HFFc6 (cell line): ENCODE measurements around the gene PIGQ. TPM values are rescaled to one million over a fixed set of nuclear protein-coding genes. Genes with fewer than 3 reads are reported as not detected.
A peak's percentile ranks its signal among the peaks of the same experiment; 100 is the strongest.

Experiments used
- DNase-seq: peaks from one replicate; pipeline ENCODE4 v3.0.0-alpha.2; 2018
- H3K27ac Mint-ChIP-seq: 2 replicates; pipeline ENCODE4 v1.8.0; 2020; ENCODE audit warnings: mild to moderate bottlenecking, mixed read lengths
- H3K27me3 Mint-ChIP-seq: 2 replicates; pipeline ENCODE4 v1.8.0; 2021; ENCODE audit warnings: mild to moderate bottlenecking, moderate library complexity, mixed read lengths; ENCODE audit not compliant: insufficient read depth
- H3K36me3 Mint-ChIP-seq: 2 replicates; pipeline ENCODE4 v1.8.0; 2021; ENCODE audit warnings: low read depth, mixed read lengths
- H3K4me1 Mint-ChIP-seq: 2 replicates; pipeline ENCODE4 v1.8.0; 2020; ENCODE audit warnings: low read depth, mixed read lengths
- H3K4me3 Mint-ChIP-seq: 2 replicates; pipeline ENCODE4 v1.8.0; 2020; ENCODE audit warnings: mild to moderate bottlenecking, moderate library complexity, mixed read lengths
- H3K9me3 Mint-ChIP-seq: 2 replicates; pipeline ENCODE4 v1.8.0; 2020; ENCODE audit warnings: mild to moderate bottlenecking, mixed read lengths
- microRNA-seq: library from miRNA; unstranded; fragments of <30 nt; microRNA quantifications from one replicate; pipeline ENCODE4, GENCODE V29; 2019
- total RNA-seq, 6 experiments: library from RNA; stranded (reverse); fragmentation: NEBNext Ultra II Directional; extraction: Animal tissue kit (Norgen Biotek cat#: 25700); gene quantifications; 2 replicates in 1 of 6; 3 replicates in 5 of 6; pipeline ENCODE4 v1.2.3, GENCODE V29; 2021
- TF ChIP-seq, protein P1 (sequence below): fragments of 200-600 bp; sonication (generic); IDR thresholded peaks from 2 replicates; pipeline ENCODE4 v1.5.0; 2021; ENCODE audit warnings: antibody characterized with exemption, mild to moderate bottlenecking

The PIGQ gene
- total RNA-seq, 6 experiments from 2014 or later: 30.4 to 39.5 (median 35.4) TPM

DNA sequence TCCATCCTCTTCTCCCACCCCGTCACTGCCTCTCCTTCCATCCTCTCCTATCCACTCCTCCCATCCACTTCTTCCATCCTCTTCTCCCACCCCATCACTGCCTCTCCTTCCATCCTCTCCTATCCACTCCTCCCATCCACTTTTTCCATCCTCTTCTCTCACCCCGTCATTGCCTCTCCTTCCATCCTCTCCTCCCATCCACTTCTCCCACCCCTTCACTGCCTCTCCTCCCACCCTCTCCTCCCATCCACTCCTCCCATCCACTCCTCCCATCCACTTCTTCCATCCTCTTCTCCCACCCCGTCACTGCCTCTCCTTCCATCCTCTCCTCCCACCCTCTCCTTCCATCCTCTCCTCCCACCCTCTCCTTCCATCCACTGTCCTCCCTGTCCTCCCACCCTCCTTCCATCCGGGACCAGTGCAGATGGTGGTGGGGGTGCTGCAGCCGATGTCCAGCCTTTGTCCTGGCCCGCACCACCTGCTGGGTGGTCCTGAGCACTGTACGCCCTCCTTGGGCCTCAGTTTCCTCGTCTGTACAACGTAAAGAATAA is 62.1 kb downstream of the PIGQ start:
- H3K27me3 Mint-ChIP-seq: peaks cover 6% of the 10 kb centered on the region
- DNase-seq: no peak
- TF ChIP-seq, protein P1, sequence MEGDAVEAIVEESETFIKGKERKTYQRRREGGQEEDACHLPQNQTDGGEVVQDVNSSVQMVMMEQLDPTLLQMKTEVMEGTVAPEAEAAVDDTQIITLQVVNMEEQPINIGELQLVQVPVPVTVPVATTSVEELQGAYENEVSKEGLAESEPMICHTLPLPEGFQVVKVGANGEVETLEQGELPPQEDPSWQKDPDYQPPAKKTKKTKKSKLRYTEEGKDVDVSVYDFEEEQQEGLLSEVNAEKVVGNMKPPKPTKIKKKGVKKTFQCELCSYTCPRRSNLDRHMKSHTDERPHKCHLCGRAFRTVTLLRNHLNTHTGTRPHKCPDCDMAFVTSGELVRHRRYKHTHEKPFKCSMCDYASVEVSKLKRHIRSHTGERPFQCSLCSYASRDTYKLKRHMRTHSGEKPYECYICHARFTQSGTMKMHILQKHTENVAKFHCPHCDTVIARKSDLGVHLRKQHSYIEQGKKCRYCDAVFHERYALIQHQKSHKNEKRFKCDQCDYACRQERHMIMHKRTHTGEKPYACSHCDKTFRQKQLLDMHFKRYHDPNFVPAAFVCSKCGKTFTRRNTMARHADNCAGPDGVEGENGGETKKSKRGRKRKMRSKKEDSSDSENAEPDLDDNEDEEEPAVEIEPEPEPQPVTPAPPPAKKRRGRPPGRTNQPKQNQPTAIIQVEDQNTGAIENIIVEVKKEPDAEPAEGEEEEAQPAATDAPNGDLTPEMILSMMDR: no peak
- H3K36me3 Mint-ChIP-seq: no peaks in the 10 kb centered on the region; the same call in 1 of the 2 replicates
- H3K27ac Mint-ChIP-seq: peak overlapping the region; percentile 45; the same call in 1 of the 2 replicates
- H3K4me3 Mint-ChIP-seq: no peak overlapping the region
- 0 out of 2 replicates have a peak, but pooled peaks cover 4% of the 10 kb centered on the region for H3K9me3 Mint-ChIP-seq
- peaks cover 5% of the 10 kb centered on the region for H3K4me1 Mint-ChIP-seq

- TF ChIP-seq, protein P1: no peak
- Mint-ChIP-seq H3K4me1 (no peaks in the 10 kb centered on the region), H3K9me3 (0 out of 2 replicates have a peak, but pooled peaks cover 4% of the 10 kb centered on the region), H3K36me3 (no peaks in the 10 kb centered on the region), H3K27me3 (peaks cover 6% of the 10 kb centered on the region), H3K4me3 (no peak overlapping the region), H3K27ac (no peak overlapping the region)
- no peak for DNase-seq
These were observed 62.9 kb downstream of the PIGQ start for GRCh38 chr16:632486-633335.

- Mint-ChIP-seq H3K4me3 (no peak overlapping the region), H3K36me3 (no peaks in the 10 kb centered on the region), H3K27ac (no peak overlapping the region), H3K4me1 (no peaks in the 10 kb centered on the region), H3K9me3 (0 out of 2 replicates have a peak, but pooled peaks cover 4% of the 10 kb centered on the region), H3K27me3 (peaks cover 6% of the 10 kb centered on the region)
- no peak for DNase-seq
- TF ChIP-seq, protein P1: no peak
These were observed 63.7 kb downstream of the PIGQ start for GRCh38 chr16:633336-634050.

Small RNA genes lying within 50 kb of the gene (microRNA-seq; reads per million reads assigned to microRNA genes)
- 41.7 reads per million, percentile 36 among the genes with 10 or more reads in this experiment for gene MIR3176
- 2.3 reads per million for gene MIR5587

Other genes starting within 250 kb of the PIGQ start
- 10 to 100 TPM; 13.6 to 16.7 (median 14.7) TPM for gene AXIN1, start 217.2 kb upstream of the PIGQ start, total RNA-seq
- gene MRPL28, start 199.4 kb upstream of the PIGQ start, total RNA-seq: 100 to 1,000 TPM; 105 to 131 (median 129) TPM
- gene PGAP6, start 188.0 kb upstream of the PIGQ start, total RNA-seq: 10 to 100 TPM; 50.6 to 69.7 (median 59.7) TPM
- gene NME4, start 172.8 kb upstream of the PIGQ start, total RNA-seq: 100 to 1,000 TPM; 153 to 276 (median 158) TPM
- gene DECR2, start 168.1 kb upstream of the PIGQ start, total RNA-seq: 10 to 100 TPM; 14.0 to 20.3 (median 16.0) TPM
- gene RAB11FIP3, start 144.3 kb upstream of the PIGQ start, total RNA-seq: 10 to 100 TPM; 30.3 to 36.9 (median 33.9) TPM
- 10 to 100 TPM; 35.3 to 41.4 (median 40.2) TPM for gene CAPN15, start 42.3 kb upstream of the PIGQ start, total RNA-seq
- gene PRR35, start 9.6 kb upstream of the PIGQ start, total RNA-seq: not detected
- under 1 TPM in 5 of 6 experiments, not detected in 1; 0.24 to 0.58 (median 0.28) TPM for gene NHLRC4, start 3.0 kb upstream of the PIGQ start, total RNA-seq
- gene RAB40C, start 20.1 kb downstream of the PIGQ start, total RNA-seq: 10 to 100 TPM; 11.3 to 14.8 (median 12.2) TPM
- under 1 TPM in 2 of 6 experiments, not detected in 4; 0.02 to 0.14 TPM for gene WFIKKN1, start 61.0 kb downstream of the PIGQ start, total RNA-seq
- 100 to 1,000 TPM in 5 of 6 experiments, 10 to 100 TPM in 1; 91.6 to 115 (median 105) TPM for gene METTL26, start 66.3 kb downstream of the PIGQ start, total RNA-seq
- gene MCRIP2, start 71.9 kb downstream of the PIGQ start, total RNA-seq: 10 to 100 TPM; 18.8 to 30.8 (median 24.2) TPM
- gene WDR90, start 79.4 kb downstream of the PIGQ start, total RNA-seq: 10 to 100 TPM; 11.6 to 19.0 (median 17.7) TPM
- gene RHOT2, start 98.2 kb downstream of the PIGQ start, total RNA-seq: 10 to 100 TPM; 73.9 to 93.4 (median 84.8) TPM
- 1 to 10 TPM; 1.4 to 2.3 (median 1.7) TPM for gene RHBDL1, start 105.7 kb downstream of the PIGQ start, total RNA-seq
- 100 to 1,000 TPM; 128 to 161 (median 141) TPM for gene STUB1, start 110.4 kb downstream of the PIGQ start, total RNA-seq
- 10 to 100 TPM in 2 of 6 experiments, 1 to 10 TPM in 4; 7.6 to 10.6 (median 9.3) TPM for gene JMJD8, start 114.4 kb downstream of the PIGQ start, total RNA-seq
- gene WDR24, start 120.4 kb downstream of the PIGQ start, total RNA-seq: 1 to 10 TPM; 8.1 to 9.9 (median 8.7) TPM
- under 1 TPM in 1 of 6 experiments, not detected in 5; 0.05 TPM for gene FBXL16, start 135.8 kb downstream of the PIGQ start, total RNA-seq
- 100 to 1,000 TPM in 1 of 6 experiments, 10 to 100 TPM in 5; 61.5 to 103 (median 70.4) TPM for gene METRN, start 145.2 kb downstream of the PIGQ start, total RNA-seq
- 10 to 100 TPM; 50.1 to 57.7 (median 54.7) TPM for gene ANTKMT, start 151.2 kb downstream of the PIGQ start, total RNA-seq
- gene CCDC78, start 156.5 kb downstream of the PIGQ start, total RNA-seq: 1 to 10 TPM; 2.2 to 4.1 (median 3.4) TPM
- gene HAGHL, start 157.1 kb downstream of the PIGQ start, total RNA-seq: 10 to 100 TPM; 11.4 to 16.6 (median 14.1) TPM
- gene CIAO3, start 171.0 kb downstream of the PIGQ start, total RNA-seq: 10 to 100 TPM; 16.9 to 20.5 (median 18.0) TPM
- gene MSLN, start 190.8 kb downstream of the PIGQ start, total RNA-seq: under 1 TPM; 0.17 to 0.61 (median 0.36) TPM
- gene RPUSD1, start 218.4 kb downstream of the PIGQ start, total RNA-seq: 10 to 100 TPM; 23.8 to 32.8 (median 25.8) TPM
- 10 to 100 TPM; 15.2 to 31.7 (median 26.0) TPM for gene CHTF18, start 218.7 kb downstream of the PIGQ start, total RNA-seq
- gene GNG13, start 230.8 kb downstream of the PIGQ start, total RNA-seq: not detected